Measurements from ENCODE around the gene CCDC40.

- TF ChIP-seq CTCF (conservative IDR thresholded peaks at IDR 0.05 in 1 of 2, IDR thresholded peaks at IDR 0.05 in 1 of 2; ENCODE audit: low read depth in 1 of 2, low read length in 2 of 2) (no peak), EZH2 (IDR thresholded peaks at IDR 0.05; ENCODE audit: low read length, missing control alignments) (no peak)
These were observed 454 bp downstream of the CCDC40 start for GRCh38 chr17:80036715-80037477.

Data from fibroblast of lung (primary cell).